ENCODE measurements around the gene THSD4. TPM values are rescaled to one million over a fixed set of nuclear protein-coding genes. Genes with fewer than 3 reads are reported as not detected.

Gene THSD4
- total RNA-seq, 1 experiment from 2014 or later, result 29.0 TPM

- Histone ChIP-seq H3K9me3 (ENCODE audit: low read length) (no peaks in the 10 kb centered on the region), H4K20me1 (ENCODE audit: low read length) (no peaks in the 10 kb centered on the region), H3K27me3 (ENCODE audit: low read length) (no peaks in the 10 kb centered on the region), H3K36me3 (ENCODE audit: low read depth, low read length) (no peaks in the 10 kb centered on the region), H3K9ac (ENCODE audit: low read length) (peak overlapping the region; percentile 87), H3K27ac (ENCODE audit: low read length) (peak overlapping the region; percentile 99), H3K4me3 (ENCODE audit: low read length) (peak overlapping the region; percentile 24), H3K79me2 (ENCODE audit: low read length) (peaks cover 14% of the 10 kb centered on the region), H3K4me1 (ENCODE audit: insufficient read depth, low read length) (peaks cover 73% of the 10 kb centered on the region), H3K4me2 (ENCODE audit: low read length) (peak overlapping the region; percentile 65), H2AFZ (ENCODE audit: low read length) (no peak overlapping the region), H3F3A (ENCODE audit: low read length, unreplicated experiment) (peaks cover 18% of the 10 kb centered on the region), H3K9me2 (replicated peaks; ENCODE audit: low read length) (no peaks in the 10 kb centered on the region)
- peak; percentile 94 for DNase-seq
- intact Hi-C loops (cut with micrococcal nuclease), result loop anchor here (5.0 kb wide), 6 partner anchors 67 to 553 kb away; partner anchors contain the start of genes LRRC49 and THAP10
- BruUV-seq (replicated peaks), result TSS peak; percentile 72
- ChIA-PET POLR2A (ENCODE audit: unreplicated experiment) (interaction anchor here (0.5 kb wide), 1 partner anchor 329 kb away, joined by 3 read pairs; no protein-coding TSS in a partner anchor), CTCF (interaction anchor here (0.6 to 1.7 kb wide), 2 partner anchors 308 to 1982 kb away, joined by 4 read pairs; no protein-coding TSS in a partner anchor)
- TF ChIP-seq EZH2 (IDR thresholded peaks at IDR 0.05; ENCODE audit: low read length, unreplicated experiment) (no peak), EZH2phosphoT487 (IDR thresholded peaks at IDR 0.05; ENCODE audit: borderline replicate concordance, low read length) (no peak), CTCF (conservative IDR thresholded peaks at IDR 0.05; ENCODE audit: low read depth, low read length) (no peak)
- peak; percentile 65 for ATAC-seq
Observed at GRCh38 chr15:71444866-71445590, 329.8 kb downstream of the THSD4 start.

GRCh38 chr15:71447328-71448250, 332.3 kb downstream of the THSD4 start:
- no peaks in the 10 kb centered on the region for H3K27me3 ChIP-seq (ENCODE audit: low read length)
- TSS peak; percentile 49 for BruUV-seq (replicated peaks)
- H3K4me3 ChIP-seq (ENCODE audit: low read length), result peak overlapping the region; percentile 52
- TF ChIP-seq EZH2phosphoT487 (IDR thresholded peaks at IDR 0.05; ENCODE audit: borderline replicate concordance, low read length), result no peak
- no peak for TF ChIP-seq CTCF (conservative IDR thresholded peaks at IDR 0.05; ENCODE audit: low read depth, low read length)
- TF ChIP-seq EZH2 (IDR thresholded peaks at IDR 0.05; ENCODE audit: low read length, unreplicated experiment), result no peak
- H3K27ac ChIP-seq (ENCODE audit: low read length), result peak overlapping the region; percentile 99
- H2AFZ ChIP-seq (ENCODE audit: low read length), result no peak overlapping the region
- no peaks in the 10 kb centered on the region for H4K20me1 ChIP-seq (ENCODE audit: low read length)
- CTCF ChIA-PET, result interaction anchor here (0.6 to 1.1 kb wide), 3 partner anchors 61 to 698 kb away, joined by 3 to 8 read pairs (median 3); no protein-coding TSS in a partner anchor
- no peaks in the 10 kb centered on the region for H3K36me3 ChIP-seq (ENCODE audit: low read depth, low read length)
- H3K9me3 ChIP-seq (ENCODE audit: low read length), result no peaks in the 10 kb centered on the region
- no peaks in the 10 kb centered on the region for H3K9me2 ChIP-seq (replicated peaks; ENCODE audit: low read length)
- POLR2A ChIA-PET (ENCODE audit: unreplicated experiment), result no interaction called here
- H3K9ac ChIP-seq (ENCODE audit: low read length), result peak overlapping the region; percentile 87
- peaks cover 14% of the 10 kb centered on the region for H3K79me2 ChIP-seq (ENCODE audit: low read length)
- ATAC-seq (peak; percentile 75), DNase-seq (peak; percentile 95)
- peaks cover 18% of the 10 kb centered on the region for H3F3A ChIP-seq (ENCODE audit: low read length, unreplicated experiment)
- H3K4me1 ChIP-seq (ENCODE audit: insufficient read depth, low read length), result peaks cover 63% of the 10 kb centered on the region
- intact Hi-C loops (cut with micrococcal nuclease), result loop anchor here (1.0 to 5.0 kb wide), 8 partner anchors 65 to 354 kb away; partner anchors contain the start of gene THSD4
- peak overlapping the region; percentile 83 for H3K4me2 ChIP-seq (ENCODE audit: low read length)
